ENCODE data around the gene CCP110. TPM values are rescaled to one million over a fixed set of nuclear protein-coding genes. Genes with fewer than 3 reads are reported as not detected.

CCP110 gene
- total and polyA plus RNA-seq, 2 of the 13 experiments (the other 11 are each of a cell fraction or from before 2014, with no cell fraction given): 10.0 to 11.1 TPM

GRCh38 chr16:19574615-19575014 is 50.9 kb downstream of the CCP110 start:
- Histone ChIP-seq H3K4me3 (replicated peaks in 1 of 3; ENCODE audit: insufficient read depth in 1 of 3, low read depth in 2 of 3, low read length in 3 of 3) (no peak overlapping the region), H3K4me2 (ENCODE audit: low read depth, low read length) (no peak overlapping the region), H4K20me1 (ENCODE audit: insufficient read depth, low read length) (no peaks in the 10 kb centered on the region), H3K4me1 (ENCODE audit: insufficient read depth, low read length) (no peaks in the 10 kb centered on the region), H3K79me2 (ENCODE audit: insufficient read depth, low read length) (no peaks in the 10 kb centered on the region), H3K36me3 (replicated peaks in 1 of 2; ENCODE audit: control insufficient read depth in 1 of 2, insufficient read depth in 2 of 2, low read length in 2 of 2) (no peaks in the 10 kb centered on the region), H3K27ac (ENCODE audit: extremely low read length, insufficient read depth, low read length) (no peak overlapping the region), H2AFZ (ENCODE audit: low read length) (no peak overlapping the region), H3K9ac (ENCODE audit: insufficient read depth, low read depth, low read length) (no peak overlapping the region), H3K9me3 (ENCODE audit: low read length) (no peaks in the 10 kb centered on the region), H3K27me3 (ENCODE audit: control insufficient read depth in 1 of 2, insufficient read depth in 2 of 2, low read length in 2 of 2) (no peaks in the 10 kb centered on the region)
- WGBS (ENCODE audit: low lambda C conversion rate): 85% methylated on average over 2 of the region's 2 CpGs
- FAIRE-seq (no peak), DNase-seq (ENCODE audit: low spot score) (no peak), ATAC-seq (no peak)
- ChIA-PET POLR2A (no interaction called here), CTCF (ENCODE audit: low intra/inter-chr PET ratio, low total read pairs) (no interaction called here)
- intact Hi-C loops (cut with micrococcal nuclease; ENCODE audit: unreplicated experiment): no loop called here
- BruUV-seq (replicated peaks): no TSS peak
- in situ Hi-C loops (cut with HindIII; ENCODE audit: extremely low pct_ligation_motif_present, low pct_unique_long_range_greater_than_20kb): loop anchor here (25.0 kb wide), 2 partner anchors 738 to 813 kb away; no protein-coding TSS in a partner anchor
- TF ChIP-seq HMG20A (CRISPR knock-in tag; IDR thresholded peaks at IDR 0.05; ENCODE audit: borderline replicate concordance) (no peak), TGIF2 (CRISPR knock-in tag; IDR thresholded peaks at IDR 0.05) (no peak), GLMP (CRISPR knock-in tag; IDR thresholded peaks at IDR 0.05; ENCODE audit: borderline replicate concordance) (no peak), POGZ (CRISPR knock-in tag; IDR thresholded peaks at IDR 0.05) (no peak), ZBTB3 (CRISPR knock-in tag; IDR thresholded peaks at IDR 0.05; ENCODE audit: borderline replicate concordance, low read depth) (no peak), ZNF264 (CRISPR knock-in tag; IDR thresholded peaks at IDR 0.05) (no peak), TMF1 (CRISPR knock-in tag; IDR thresholded peaks at IDR 0.05; ENCODE audit: low read depth) (no peak), SKIL (CRISPR knock-in tag; IDR thresholded peaks at IDR 0.05; ENCODE audit: borderline replicate concordance) (no peak), ESRRA (CRISPR knock-in tag; IDR thresholded peaks at IDR 0.05; ENCODE audit: low read depth) (no peak), HHEX (CRISPR knock-in tag; IDR thresholded peaks at IDR 0.05) (no peak), AKAP8 (CRISPR knock-in tag; IDR thresholded peaks at IDR 0.05) (no peak), NFIB (CRISPR knock-in tag; IDR thresholded peaks at IDR 0.05; ENCODE audit: borderline replicate concordance) (no peak), KLF11 (CRISPR knock-in tag; IDR thresholded peaks at IDR 0.05) (no peak), TFE3 (CRISPR knock-in tag; IDR thresholded peaks at IDR 0.05) (no peak), ISX (CRISPR knock-in tag; conservative IDR thresholded peaks at IDR 0.05) (no peak)
- TF ChIP-seq, protein P1, sequence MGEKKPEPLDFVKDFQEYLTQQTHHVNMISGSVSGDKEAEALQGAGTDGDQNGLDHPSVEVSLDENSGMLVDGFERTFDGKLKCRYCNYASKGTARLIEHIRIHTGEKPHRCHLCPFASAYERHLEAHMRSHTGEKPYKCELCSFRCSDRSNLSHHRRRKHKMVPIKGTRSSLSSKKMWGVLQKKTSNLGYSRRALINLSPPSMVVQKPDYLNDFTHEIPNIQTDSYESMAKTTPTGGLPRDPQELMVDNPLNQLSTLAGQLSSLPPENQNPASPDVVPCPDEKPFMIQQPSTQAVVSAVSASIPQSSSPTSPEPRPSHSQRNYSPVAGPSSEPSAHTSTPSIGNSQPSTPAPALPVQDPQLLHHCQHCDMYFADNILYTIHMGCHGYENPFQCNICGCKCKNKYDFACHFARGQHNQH (CRISPR knock-in tag; IDR thresholded peaks at IDR 0.05): no peak
- TF ChIP-seq, protein P2, sequence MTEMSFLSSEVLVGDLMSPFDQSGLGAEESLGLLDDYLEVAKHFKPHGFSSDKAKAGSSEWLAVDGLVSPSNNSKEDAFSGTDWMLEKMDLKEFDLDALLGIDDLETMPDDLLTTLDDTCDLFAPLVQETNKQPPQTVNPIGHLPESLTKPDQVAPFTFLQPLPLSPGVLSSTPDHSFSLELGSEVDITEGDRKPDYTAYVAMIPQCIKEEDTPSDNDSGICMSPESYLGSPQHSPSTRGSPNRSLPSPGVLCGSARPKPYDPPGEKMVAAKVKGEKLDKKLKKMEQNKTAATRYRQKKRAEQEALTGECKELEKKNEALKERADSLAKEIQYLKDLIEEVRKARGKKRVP (CRISPR knock-in tag; IDR thresholded peaks at IDR 0.05): no peak
